K562 (cell line): ENCODE measurements around the gene PCAT6. TPM values are rescaled to one million over a fixed set of nuclear protein-coding genes. Genes with fewer than 3 reads are reported as not detected.
A peak's percentile ranks its signal among the peaks of the same experiment; 100 is the strongest.

Experiments used
- ARID4B ChIP-seq: sonication (generic); formaldehyde crosslinking; IDR thresholded peaks from 2 replicates; pipeline ENCODE4 v1.8.0; 2022; ENCODE audit warnings: mild to moderate bottlenecking, missing genetic modification reagents
- ATF1 ChIP-seq, 2 experiments: fragments of 450-650 bp in 1 of 2; IDR thresholded peaks; 2 replicates each; pipeline ENCODE4 v1.6.1; 2016; ENCODE audit warnings: missing compliant biosample characterization in 1 of 2, missing genetic modification characterization in 1 of 2
- C11orf30 ChIP-seq: fragments of 450-650 bp; IDR thresholded peaks from 2 replicates; pipeline ENCODE4 v1.6.1; 2016; ENCODE audit warnings: low read depth, mild to moderate bottlenecking
- CHAMP1 ChIP-seq: fragments of 450-650 bp; IDR thresholded peaks from 2 replicates; pipeline ENCODE4 v1.6.1; 2016; ENCODE audit warnings: mild to moderate bottlenecking
- DMBX1 ChIP-seq: fragments of 250-450 bp; sonication (Bioruptor Pico); IDR thresholded peaks from 2 replicates; pipeline ENCODE4 v1.8.0; 2022; ENCODE audit warnings: inconsistent platforms, mild to moderate bottlenecking, moderate library complexity, borderline replicate concordance
- ELK1 ChIP-seq: sonication (generic); formaldehyde crosslinking; IDR thresholded peaks from 2 replicates; pipeline ENCODE4 v1.8.1; 2022; ENCODE audit warnings: missing genetic modification reagents
- GATAD2B ChIP-seq: fragments of 450-650 bp; IDR thresholded peaks from 2 replicates; pipeline ENCODE4 v1.6.1; 2017; ENCODE audit warnings: mild to moderate bottlenecking, borderline replicate concordance
- HDAC1 ChIP-seq, 2 experiments: fragments of 450-650 bp; IDR thresholded peaks; 2 replicates each; pipeline ENCODE4 v1.6.1; 2016 to 2017; ENCODE audit warnings: inconsistent platforms in 1 of 2, mild to moderate bottlenecking in 1 of 2, moderate library complexity in 1 of 2
- POLR2A ChIP-seq: fragments of 450-650 bp; conservative IDR thresholded peaks from 2 replicates; pipeline ENCODE4 v1.6.1; 2016
- ZFP36 ChIP-seq: fragments of 150-350 bp; IDR thresholded peaks from 2 replicates; pipeline ENCODE4 v1.6.1; 2018; ENCODE audit warnings: low read length, low read depth; ENCODE audit not compliant: partially characterized antibody
- ZNF121 ChIP-seq: sonication (generic); formaldehyde crosslinking; conservative IDR thresholded peaks from 2 replicates; pipeline ENCODE4 v1.8.0; 2022; ENCODE audit warnings: missing genetic modification reagents
- ZNF232 ChIP-seq: sonication (generic); formaldehyde crosslinking; IDR thresholded peaks from 2 replicates; pipeline ENCODE4 v1.8.0; 2022; ENCODE audit warnings: mild to moderate bottlenecking, missing genetic modification reagents
- ZNF24 ChIP-seq: fragments of 450-650 bp; IDR thresholded peaks from 2 replicates; pipeline ENCODE4 v1.6.1; 2016
- ZNF583 ChIP-seq: fragments of 250-450 bp; sonication (Bioruptor Pico); IDR thresholded peaks from 2 replicates; pipeline ENCODE4 v1.4.0; 2020
- ZNF696 ChIP-seq: fragments of 250-450 bp; sonication (Bioruptor Pico); conservative IDR thresholded peaks from 2 replicates; pipeline ENCODE4 v1.4.0; 2020; ENCODE audit warnings: mild to moderate bottlenecking, moderate library complexity
- ZSCAN29 ChIP-seq: fragments of 450-650 bp; IDR thresholded peaks from 2 replicates; pipeline ENCODE4 v1.6.1; 2017
- polyA plus RNA-seq, 8 experiments: library from polyadenylated mRNA; depleted of rRNA in 4 of 8; stranded (reverse) in 5 of 8; unstranded in 3 of 8; fragments of >200 nt; fragmentation: Nextera tagmentation in 2 of 8; fragmentation: Illumina TruSeq in 1 of 8; extraction: Ambion mirVana in 2 of 8; extraction: Trizol in 1 of 8; gene quantifications; 2 replicates each; pipeline versions ENCODE4 v1.2.1 to v1.2.3, GENCODE V29; 2011 to 2014; ENCODE audit warnings: inconsistent platforms in 1 of 8, missing spikeins in 1 of 8
- total RNA-seq, 7 experiments: library from RNA; depleted of rRNA in 6 of 7; stranded (reverse); fragments of >200 nt in 6 of 7; fragmentation: Illumina TruSeq in 2 of 7; extraction: Trizol in 2 of 7; gene quantifications; 2 replicates each; pipeline versions ENCODE4 v1.2.1 to v1.2.3, GENCODE V29; 2011 to 2021; ENCODE audit warnings: low replicate concordance in 1 of 7
- TF ChIP-seq, protein P1 (sequence below): fragments of 250-450 bp; sonication (Bioruptor Pico); IDR thresholded peaks from 2 replicates; pipeline ENCODE4 v1.5.0; 2021
- TF ChIP-seq, protein P2 (sequence below): sonication (generic); formaldehyde crosslinking; IDR thresholded peaks from 2 replicates; pipeline ENCODE4 v1.8.0; 2022; ENCODE audit warnings: missing genetic modification reagents, mild to moderate bottlenecking, moderate library complexity, borderline replicate concordance

Gene PCAT6
- total and polyA plus RNA-seq, 9 of the 15 experiments (the other 6 are each of a cell fraction or from before 2014, with no cell fraction given), result 0.25 to 2.4 (median 0.54) TPM; not detected in 1

DNA sequence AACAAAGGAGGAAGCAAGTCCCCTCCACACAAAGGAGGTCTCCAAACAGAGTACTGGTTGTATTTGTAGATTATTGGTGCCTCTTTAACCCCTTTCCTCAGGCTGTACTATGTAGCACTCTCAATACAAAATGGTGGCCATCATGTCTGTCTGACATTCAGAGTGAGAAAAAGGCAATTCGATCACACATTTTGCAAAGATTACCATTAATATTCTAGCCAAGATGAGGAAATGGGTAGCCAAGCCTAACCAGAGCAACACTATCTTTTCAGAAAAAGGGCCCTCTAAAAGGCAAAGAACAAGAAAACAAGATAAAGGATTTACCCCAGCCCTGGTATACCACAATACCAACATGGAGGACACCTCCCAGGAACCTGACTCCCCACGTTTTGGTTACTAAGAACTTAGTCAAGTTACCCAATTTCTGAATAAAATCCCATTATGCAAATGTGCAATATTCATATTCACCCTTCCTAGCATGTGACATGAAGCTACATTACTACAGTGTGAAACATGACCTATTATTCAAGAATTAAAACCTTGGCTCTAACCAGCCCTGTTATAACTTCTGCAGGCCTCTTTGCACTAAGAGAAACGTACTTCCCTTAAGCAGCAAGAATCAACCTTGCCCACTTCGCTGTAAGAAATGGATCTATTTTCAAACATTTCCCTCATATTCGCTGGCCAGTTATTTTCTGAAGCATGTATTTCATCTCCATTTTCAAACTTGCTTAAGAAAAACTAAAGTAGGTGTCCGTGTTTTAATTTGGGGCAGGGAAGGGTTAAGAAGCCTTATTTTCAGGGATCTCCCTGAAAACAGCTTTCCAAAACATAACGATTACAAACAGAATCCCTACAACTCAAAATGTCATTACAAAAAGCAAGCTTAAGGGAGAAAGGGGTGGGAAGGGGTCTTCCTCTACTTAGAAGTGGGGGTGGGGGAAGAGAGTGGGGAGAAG is 4.6 kb upstream of the PCAT6 start (continued):
- TF ChIP-seq ZFP36 (no peak), ATF1 (CRISPR knock-in tag; IDR thresholded peaks at IDR 0.05) (no peak), ATF1 (tag; IDR thresholded peaks at IDR 0.05) (peak; percentile 48), DMBX1 (peak; percentile 95), ZNF696 (CRISPR knock-in tag) (no peak), ARID4B (CRISPR knock-in tag) (no peak; the same call in 1 of the 2 replicates), HDAC1 (IDR thresholded peaks at IDR 0.05) (0 out of 4 replicates have a peak, but pooled peaks of 1 of the 2 experiments have one; percentile 8), ZNF24 (no peak), CHAMP1 (no peak), POLR2A (no peak; the same call in 1 of the 2 replicates), ZNF232 (no peak), ZNF121 (no peak), C11orf30 (no peak), ZNF583 (CRISPR knock-in tag) (peak; percentile 94), ZSCAN29 (no peak), GATAD2B (no peak), ELK1 (CRISPR knock-in tag) (no peak)
- TF ChIP-seq, protein P1, sequence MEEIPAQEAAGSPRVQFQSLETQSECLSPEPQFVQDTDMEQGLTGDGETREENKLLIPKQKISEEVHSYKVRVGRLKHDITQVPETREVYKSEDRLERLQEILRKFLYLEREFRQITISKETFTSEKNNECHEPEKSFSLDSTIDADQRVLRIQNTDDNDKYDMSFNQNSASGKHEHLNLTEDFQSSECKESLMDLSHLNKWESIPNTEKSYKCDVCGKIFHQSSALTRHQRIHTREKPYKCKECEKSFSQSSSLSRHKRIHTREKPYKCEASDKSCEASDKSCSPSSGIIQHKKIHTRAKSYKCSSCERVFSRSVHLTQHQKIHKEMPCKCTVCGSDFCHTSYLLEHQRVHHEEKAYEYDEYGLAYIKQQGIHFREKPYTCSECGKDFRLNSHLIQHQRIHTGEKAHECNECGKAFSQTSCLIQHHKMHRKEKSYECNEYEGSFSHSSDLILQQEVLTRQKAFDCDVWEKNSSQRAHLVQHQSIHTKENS (CRISPR knock-in tag), result no peak
- TF ChIP-seq, protein P2, sequence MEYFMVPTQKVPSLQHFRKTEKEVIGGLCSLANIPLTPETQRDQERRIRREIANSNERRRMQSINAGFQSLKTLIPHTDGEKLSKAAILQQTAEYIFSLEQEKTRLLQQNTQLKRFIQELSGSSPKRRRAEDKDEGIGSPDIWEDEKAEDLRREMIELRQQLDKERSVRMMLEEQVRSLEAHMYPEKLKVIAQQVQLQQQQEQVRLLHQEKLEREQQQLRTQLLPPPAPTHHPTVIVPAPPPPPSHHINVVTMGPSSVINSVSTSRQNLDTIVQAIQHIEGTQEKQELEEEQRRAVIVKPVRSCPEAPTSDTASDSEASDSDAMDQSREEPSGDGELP (CRISPR knock-in tag), result no peak
